ENCODE data around the gene TEX22.

GRCh38 chr14:105358943-105359342 lies 39.4 kb upstream of the TEX22 start:
- no peak for TF ChIP-seq ELF4 (CRISPR knock-in tag; IDR thresholded peaks at IDR 0.05; ENCODE audit: low read depth)
- no peak for TF ChIP-seq NR3C1 (CRISPR knock-in tag; conservative IDR thresholded peaks at IDR 0.05; ENCODE audit: low read depth)
- TF ChIP-seq CTCF (IDR thresholded peaks at IDR 0.05), result no peak
- no peak for TF ChIP-seq MLX (CRISPR knock-in tag; IDR thresholded peaks at IDR 0.05)
- TF ChIP-seq ZNF317 (CRISPR knock-in tag; IDR thresholded peaks at IDR 0.05; ENCODE audit: borderline replicate concordance, low read depth), result no peak
- no peak for TF ChIP-seq ATF3 (CRISPR knock-in tag; conservative IDR thresholded peaks at IDR 0.05)

All from WTC11 (cell line).